ENCODE measurements around the gene CACNA1F.
"Not testable (repeated sequence)": the region's sequence is repeated elsewhere in the genome, so short reads cannot be mapped to it uniquely, and the experiment has no call there.

CACNA1F gene

DNA sequence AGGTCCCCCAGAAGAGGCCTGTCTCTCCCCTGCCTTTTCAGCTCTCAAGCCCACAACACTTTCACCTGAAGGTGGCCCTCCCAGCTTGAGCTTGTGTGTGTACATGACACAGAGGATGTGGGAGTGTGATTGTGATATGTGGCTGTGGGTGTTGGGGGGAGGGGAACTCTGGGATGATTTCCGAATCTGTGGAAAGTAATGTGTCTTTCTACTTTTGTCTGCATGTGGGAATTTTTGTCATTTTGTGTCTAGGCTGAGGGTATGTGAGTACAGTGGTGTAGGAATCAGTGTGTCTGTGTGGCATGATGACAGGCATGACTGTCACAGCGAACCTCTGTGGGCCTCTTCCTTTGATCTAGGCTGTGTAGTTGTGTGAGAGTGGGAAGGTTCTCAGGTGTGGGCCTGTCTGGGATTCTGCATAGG, 39.6 kb downstream of the CACNA1F start:
- DNase-seq: no peak

DNA sequence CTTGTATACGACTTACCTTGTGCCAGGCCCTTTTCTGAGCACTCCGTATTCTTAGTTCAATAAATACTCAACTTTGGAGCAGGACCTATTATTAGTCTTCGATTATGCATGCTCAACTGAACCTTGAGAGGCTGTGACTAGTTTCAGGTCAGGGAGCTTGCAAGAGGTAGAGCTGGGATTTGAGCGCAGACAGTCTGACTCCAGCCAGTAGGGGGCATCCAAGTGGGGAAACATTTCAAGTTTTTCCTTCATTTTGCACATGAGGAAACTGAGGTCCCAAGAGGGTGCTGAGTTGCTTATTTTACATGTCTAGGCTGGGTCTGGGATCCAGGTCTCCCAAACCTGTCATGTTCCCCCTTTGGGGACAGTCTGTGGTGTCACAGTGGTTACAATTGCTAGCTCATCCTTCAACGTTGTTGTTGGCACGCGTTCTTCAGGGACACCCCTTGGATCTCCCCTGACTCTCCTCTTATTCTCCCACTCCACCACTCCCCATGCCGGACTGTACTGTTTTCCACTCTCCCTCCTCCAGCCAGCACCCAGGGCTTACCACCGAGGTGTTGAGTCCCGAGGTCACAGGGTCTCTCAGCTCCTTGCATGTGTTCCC, 40.3 kb downstream of the CACNA1F start:
- DNase-seq: peak; percentile 54

DNA sequence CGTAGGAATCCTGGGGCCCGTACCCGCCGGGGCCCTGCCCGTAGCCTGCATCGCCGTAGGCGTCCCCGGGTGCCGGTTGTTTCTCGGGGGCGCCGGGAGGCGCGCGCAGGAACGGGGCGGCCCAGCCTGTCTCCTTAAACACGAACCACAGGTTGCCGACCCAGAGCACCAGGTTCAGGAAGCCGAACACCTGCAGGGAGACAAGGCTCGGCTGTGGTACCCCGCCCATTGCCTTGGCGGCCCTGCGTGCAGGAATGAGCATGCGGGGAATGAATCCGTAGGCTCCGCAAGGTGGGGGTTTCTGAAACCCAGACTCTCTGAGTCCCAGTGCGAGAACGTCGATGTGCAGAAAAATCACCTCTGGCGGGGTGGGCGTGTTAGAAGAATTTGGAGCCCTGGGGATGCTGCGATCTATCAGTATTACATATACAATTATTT, 41.5 kb downstream of the CACNA1F start:
- DNase-seq: peak; percentile 30

DNA sequence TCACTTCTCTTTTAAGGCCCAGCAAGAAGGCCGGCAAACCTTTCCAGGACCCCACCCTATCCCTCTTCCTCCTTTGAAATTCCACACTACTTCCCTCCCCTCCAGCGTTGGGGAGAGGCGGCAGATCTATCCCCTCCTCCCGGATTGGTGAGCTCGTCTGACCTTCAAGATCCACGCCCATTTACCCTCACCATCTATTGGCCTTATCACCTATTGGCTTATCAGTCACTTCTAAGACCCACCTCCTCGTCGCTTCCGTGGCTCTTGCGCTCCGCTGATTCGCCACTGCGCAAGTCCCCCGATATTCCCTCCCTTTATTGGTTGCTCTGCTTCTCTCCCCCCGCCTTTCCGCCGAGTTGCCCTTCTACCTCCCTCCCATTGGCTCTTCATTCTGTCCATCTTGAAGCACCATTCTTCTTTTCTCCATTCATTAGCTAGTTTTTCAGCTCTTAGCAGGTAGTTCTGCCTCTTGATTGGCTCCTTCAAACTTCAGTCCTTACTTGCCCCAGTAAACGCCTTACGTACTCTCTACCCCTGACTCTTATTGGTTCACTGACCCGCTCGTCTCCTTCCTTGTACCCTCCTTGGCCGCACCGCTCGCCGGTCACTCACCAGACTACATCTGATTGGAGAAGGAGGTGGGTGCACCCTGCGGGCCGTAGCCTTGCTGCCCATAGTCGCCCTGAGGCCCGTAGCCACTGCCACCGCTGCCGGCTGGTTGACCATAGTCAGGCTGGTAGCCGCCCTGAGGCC, 42.1 kb downstream of the CACNA1F start:
- DNase-seq: peak; percentile 95

DNA sequence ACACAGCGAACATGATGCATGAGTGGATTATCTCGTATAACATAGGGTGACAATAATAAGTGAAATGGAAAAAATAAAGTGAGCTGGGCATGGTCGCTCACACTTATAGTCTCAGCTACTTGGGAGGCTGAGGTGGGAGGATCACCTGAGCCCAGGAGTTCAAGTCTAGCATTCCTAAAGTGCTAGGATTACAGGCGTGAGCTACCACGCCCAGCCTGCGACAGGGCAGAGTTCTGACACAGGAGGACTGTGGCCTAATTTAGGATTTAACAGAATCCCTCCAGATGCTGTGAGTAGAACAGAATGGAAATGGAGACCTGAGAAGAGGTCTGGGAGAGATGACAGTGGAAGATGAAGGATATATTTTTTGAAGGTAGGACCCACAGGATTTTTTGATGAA, 43.5 kb downstream of the CACNA1F start:
- DNase-seq: no peak

DNA sequence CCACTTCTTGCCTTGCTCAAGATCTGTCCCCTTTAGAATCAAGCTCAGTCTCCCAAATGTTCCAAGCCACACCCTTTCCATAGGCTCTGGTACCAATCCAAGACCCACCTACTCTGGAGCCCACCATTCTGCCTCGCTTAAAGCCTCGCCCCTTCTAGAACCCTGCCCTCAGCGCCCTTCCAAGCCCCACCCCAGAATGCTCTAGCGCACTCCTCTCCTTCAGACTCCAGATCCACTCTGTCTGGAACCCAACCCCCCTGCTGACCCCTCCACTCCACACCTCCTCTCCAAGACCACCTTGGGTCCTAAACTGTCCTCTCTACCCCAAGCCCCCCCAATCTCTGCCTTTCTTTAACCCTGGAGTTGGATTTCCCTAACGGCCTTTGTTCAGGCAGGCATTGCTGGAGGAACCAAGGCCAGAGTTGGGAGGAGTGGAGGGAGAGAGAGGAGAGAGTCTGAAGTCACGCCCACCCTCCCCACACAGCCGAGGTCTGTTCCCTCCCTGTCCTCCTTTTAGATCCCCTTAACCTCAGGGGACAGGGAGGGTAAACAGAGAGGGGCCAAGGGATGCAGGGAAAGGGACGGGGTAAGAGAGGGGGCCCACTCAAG, 44.6 kb downstream of the CACNA1F start:
- DNase-seq: no peak

DNA sequence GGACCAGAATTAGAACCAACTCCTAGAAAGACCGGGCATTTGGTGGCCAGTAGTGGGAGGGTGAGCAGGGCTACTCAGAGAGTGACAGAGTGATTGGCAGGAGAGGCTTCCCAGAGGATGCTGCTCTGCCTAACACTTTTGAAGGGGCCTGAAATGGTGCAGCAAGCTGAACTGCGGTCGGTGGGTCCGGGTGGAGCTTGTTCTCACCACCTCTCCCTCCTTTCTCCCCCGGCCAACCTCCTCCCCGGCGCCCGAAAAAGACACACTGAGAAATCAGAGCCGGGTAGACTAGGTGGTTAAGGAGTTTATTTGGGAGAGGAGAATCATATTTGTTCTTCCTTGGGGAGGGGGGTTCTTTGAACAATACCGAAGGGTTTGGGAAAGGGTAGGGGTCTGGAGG, 45.6 kb downstream of the CACNA1F start:
- DNase-seq: no peak

DNA sequence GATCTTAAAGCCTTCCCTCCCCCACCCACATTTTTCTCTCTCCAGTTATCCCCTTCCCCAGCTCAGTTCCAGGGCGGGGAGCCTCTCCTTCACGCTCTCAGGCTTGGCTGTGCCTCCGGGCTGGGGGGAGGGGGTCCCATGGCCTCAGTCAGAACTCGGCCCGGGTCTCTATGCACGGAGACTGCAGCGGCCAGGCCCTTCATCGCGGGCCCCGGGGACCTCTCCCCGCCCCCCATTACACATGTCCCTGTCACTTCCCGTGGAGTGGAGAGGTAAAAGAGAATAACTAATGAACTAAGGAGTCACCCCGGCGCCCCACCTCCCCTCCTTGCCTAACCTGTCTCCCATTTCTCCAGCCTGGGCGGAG, 46.1 kb downstream of the CACNA1F start:
- DNase-seq: no peak

DNA sequence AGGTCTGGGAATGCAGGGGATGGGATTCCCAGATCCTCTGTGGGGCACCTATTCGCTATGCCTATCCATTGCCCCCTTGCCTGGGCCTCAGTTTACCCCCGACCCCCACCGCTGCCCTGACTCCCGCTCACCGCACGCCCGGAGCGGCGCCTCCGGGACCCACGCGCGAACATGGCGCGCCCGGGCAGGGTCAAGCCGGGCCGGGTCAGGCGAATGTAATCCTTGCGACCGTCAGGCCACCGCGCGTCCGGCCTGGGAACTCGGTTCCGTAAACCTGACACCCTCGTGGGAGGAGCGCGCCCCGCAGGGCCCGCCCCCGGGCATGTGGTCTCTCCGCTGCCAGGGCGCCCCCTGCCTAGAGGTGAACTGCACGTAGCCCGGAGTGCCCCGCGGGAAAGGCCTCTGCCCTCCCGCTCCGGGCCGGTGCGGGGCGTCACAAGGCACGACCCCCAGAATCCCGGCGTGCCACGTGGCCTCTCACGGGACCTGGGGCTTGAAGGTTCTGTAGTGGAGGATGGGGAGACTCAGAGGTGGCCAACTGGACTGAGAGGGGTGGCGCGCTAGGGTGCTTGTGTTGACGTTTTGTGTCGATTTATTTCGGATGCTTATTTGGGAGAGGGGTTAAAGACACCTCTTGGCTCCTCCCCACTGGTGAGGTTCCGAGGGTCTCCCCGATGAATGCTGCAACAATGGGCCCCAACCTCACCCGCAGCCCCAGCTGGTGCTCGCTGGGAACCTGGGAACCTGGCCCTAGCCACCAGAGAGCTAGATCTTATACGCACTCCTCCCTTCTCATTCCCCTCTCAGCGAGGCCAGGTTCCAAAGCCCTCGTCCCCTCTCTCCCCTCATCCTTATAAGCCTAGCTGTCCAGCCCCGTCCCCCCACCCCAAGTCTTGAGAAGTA, 46.8 kb downstream of the CACNA1F start, which contains the start of gene PRICKLE3:
Gene PRICKLE3, minus strand, starts transcription at position 249 of the 903 bp plus-strand sequence. Its CDS starts 76 bp downstream, at position 173.
- peak; percentile 79 for DNase-seq

DNA sequence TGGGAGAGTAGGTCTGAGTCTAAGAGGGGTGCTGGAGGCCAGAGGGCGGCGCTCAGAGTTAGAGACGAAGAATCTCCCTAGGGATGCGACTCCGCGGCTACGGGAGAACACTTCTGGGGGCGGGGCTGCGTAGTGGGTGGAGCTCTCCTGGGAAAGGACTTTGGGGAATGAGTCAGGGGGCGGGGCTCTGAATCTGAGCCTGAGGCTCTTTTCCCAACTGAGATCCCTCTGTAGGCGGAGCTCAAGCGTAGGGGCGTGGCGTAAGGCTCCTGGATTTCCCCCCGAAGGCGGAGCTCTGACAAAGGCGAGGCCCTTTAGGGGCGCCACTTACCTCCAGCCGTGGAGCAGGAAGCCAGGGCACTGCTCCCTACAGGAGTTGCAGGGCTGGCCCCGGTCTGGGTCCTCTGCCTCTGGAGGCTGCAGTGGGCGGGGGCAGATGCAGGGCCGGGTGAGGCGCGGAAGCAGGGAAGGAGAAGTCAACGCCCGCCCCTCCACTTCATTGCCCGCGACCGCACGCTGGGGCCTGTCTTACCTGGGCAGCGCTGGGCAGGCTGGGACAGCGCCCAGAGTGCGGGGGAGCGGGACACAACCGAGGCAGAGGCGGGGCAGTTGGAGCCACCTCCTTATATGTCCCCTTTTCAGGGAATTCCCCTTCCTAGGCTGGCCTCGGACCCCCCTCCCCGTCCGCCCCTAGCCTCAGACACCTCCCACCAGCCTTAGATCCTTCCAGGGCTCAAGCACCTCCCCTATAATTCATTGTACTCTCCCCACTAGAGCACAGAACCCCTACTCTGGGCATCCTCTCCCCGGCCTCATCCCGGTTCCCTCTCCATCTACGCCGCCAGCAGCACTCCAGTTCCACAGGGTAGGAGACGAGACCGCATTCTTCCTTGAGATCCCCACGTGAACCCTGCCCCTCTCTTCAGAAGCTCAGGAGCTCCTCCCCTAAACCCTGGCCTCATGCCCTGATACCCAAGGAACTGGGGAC, 48.6 kb downstream of the CACNA1F start:
- peak; percentile 49 for DNase-seq

DNA sequence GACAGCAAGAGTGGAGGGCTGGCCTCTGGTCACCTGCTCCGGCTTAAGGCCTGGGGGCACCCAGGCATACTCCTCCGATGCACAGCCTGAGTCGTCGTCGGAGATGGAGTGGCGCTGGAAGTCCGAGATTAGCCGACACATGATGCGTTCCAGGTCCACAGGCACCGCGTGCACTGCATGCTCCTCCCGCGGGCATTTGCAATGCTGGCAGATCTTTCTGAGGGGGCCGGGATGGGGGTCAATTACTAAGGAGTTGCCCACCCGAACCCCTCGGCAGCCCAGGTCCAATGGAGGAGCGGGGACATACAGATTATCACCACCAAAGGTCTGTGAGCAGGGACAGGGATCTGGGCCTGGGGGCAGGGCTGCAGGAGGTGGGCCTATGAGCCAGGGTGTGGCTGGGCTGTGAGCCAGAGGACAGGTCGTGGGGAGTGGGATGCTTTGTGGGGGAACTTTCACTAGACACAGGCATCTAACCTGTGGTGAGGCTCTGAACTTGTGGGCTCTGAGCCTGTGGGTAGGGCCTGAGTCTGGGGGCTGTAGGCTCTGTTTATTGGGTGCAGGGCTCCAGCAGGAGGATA, 49.3 kb downstream of the CACNA1F start:
- DNase-seq: no peak

DNA sequence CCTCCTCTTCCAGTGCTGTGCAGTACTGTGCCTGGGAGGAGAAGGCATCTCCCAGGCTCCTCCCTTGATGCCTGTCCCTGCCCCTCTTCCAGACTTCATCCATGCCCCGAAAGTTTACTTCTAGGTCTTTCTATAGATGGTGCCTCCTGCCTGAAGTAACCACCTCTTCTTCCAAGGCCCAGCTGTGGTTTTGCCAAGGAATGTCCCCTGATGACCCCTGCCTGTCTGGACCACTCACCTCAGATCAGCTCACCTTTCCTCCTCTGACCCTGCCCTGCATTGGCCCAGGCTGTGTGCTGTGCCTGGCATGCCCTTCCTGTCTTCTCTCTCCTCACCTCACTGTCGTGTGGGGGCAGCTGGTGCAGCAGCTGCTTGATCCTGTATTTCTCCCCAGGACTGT, 53.8 kb downstream of the CACNA1F start:
- no peak for DNase-seq

DNA sequence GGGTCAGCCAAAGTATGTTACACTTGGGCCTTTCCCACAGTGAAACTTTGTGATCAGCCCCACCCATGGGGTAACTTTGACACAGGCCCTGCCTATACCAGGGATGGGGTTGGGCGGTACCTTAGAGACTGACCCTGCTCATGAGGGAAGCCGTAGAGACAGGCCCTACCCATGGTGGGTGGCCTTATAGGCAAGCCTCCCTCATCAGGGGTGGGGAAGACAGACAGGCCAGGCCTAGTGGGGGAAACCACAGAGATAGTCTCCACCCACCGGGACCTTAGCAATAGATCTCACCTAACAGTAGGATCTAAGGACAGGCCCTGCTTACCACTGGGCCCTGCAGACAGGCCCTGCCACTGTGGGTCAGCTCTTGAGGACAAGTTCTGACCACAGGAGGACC, 54.6 kb downstream of the CACNA1F start:
- DNase-seq: no peak

DNA sequence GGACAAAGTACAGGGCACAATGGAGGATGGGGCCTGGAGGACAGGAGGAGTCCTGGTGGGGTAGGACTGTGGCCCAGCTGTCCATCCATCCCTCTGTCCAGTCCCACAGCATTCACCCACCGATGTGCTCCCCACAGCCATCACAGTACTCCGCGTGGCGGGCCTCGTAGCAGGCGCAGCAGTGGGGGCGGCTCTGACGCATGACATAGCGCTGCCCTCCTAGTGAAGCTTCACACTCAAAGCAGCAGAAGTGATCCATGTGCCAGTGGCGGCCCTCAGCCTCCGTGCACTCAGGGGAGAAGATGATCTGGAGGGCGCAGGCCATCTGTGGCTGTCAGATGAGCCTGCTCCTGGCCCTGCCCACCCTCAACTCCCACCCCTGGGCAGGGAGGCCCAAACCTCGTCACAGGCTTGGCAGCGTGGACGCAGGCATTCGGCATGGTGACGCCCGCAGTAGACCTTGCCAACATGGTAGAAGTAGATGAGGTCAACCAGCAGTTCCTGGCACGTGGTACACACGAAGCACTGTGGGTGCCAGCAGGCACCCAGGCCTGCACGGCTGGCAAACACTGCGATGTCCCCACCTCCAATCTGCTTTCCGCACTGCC, 55.2 kb downstream of the CACNA1F start:
- no peak for DNase-seq

DNA sequence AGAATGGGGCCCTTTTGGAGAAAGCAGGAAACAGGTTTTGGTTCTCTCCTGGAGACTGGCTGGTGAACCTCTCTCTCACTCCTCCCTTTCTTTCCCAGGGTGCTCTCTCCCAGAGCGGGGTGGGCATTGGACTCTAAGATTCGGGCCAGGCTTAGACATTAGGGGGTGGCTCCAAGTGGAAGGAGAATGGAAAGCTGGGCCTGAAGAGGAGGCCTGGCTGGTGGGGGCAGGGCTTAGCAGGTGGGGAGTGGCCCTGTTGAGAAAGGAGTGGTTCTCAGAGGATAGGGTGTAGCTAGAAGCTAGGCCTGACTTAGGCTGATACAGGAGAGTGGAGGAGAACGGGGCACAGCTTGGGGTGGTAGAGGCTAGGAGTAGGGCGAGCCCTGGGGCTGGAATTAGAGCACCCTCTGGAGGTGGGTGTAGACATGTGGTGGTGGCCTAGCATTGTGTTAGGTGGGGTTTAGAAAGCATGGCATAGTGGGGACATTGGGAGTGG, 55.8 kb downstream of the CACNA1F start:
- no peak for DNase-seq

DNA sequence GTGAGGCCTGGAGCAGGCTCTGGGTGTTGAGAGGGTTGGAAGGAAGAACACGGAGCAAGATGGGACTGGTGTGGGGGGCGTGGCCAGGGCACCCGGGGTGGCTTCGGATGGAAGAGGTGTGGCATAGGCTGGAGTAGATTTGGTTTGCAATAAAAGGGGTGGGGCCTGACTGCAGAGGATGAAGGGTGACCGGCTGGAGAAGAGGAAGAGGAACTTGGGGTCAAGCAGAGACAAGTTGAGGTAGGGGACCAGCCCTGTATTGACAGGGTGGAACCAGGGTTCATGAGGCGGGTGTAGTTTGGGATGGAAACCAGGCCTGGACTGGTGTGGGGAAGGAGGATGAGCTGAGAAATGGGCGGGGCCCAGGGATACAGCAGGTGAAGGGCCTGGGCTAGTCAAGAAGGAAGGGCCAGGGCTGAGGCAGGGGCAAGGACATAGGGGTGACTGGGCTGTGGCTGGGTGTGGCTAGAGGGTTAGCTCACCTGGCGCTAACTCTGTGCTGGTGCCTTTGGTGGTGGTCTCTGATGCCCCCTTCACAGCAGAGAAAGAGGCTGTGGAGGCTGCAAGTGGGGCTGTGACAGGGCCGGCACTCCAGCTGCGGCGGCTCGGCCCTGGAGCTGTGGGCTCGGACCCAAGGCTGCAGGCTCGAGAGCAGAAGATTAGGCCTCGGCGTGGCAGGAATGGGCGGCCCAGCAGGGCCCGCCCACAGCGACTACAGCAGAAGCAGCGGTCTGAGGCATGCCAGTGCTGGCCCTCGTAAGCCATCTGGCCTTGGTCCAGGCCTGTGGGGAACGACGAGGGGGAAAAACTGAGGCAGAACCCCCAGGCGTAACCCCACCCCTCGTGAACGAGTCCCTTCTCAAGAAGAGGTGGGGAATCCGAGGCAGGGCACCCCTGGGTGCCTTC, 56.5 kb downstream of the CACNA1F start:
- DNase-seq: no peak

DNA sequence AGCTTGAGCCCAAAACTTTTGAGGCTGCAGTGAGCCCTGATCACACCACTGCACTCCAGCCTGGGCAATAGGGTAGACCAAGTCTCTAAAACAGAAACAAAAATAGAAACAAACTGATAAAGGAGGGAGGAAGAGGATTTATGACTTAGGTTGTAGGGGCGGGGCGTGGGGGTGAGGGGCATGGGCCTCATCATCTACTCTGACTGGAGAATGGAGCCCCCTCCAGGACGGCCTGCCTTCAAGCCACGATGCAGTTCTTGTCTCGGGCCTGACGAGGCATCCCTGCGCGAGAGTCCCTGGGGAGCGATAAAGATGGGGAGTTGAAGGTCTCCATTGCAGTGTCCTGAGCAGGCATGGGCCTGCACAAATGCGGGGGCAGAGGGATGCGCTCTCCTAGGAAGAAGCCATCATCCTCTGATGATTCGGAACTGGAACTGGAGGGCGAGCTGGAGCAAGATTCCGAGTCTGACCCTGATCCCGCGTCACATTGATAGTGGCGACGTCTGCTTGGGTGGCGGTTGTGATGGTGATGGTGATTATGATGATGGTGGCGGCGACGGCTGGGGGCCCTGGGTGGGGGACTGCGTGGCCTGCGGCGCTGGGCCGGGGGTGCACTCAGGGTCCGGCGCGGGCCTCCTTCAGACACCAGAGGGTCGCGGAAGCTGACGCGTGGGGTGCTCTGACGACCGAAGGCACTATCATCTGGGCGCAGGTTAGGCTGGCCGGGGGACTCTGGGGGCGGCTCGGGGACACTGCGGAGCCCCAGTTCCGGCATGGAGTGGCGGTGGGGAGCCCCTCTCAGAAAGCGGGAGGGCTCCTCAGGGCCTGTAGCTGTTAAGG, 57.5 kb downstream of the CACNA1F start:
- no peak for DNase-seq

DNA sequence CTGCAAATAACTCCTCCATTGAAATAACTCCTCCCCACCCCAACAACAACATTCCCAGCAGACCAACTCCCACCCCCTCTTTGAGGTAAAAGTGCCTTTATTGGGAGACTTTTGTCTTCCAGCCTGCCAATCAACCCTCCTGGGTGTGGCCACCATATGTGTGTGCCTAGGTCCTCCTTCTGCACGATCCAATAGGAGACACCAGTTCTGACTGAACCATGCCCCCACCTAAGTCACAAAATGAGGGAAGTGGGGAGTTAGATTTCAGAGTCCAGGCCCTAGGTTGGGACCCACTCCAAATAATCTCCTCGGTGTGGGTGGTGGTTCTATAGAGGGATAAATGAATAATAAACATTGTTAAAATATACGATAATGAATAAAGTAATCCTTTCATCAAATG, 58.4 kb downstream of the CACNA1F start:
- no peak for DNase-seq

DNA sequence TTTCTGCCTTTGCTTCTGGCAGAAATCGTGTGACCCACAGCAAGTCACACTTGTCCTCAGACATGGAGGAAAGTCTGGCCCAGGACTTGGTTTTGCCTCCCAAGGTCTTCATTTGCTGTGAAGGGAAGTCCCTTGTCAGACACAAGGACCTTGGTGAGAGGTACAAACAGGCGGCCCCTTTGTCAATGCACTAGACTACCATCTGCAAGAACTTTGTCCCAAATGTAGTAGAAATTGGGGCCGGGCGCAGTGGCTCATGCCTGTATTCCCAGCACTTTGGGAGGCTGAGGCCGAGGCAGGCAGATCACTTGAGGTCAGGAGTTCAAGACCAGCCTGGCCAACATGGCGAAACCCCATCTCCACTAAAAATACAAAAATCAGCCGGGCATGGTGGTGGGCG, 59.6 kb downstream of the CACNA1F start:
- DNase-seq: not testable (repeated sequence)

Data from activated CD4-positive, alpha-beta T cell treated with anti-CD3 and anti-CD28 coated beads, Interleukin-2, amount 50 U/mL, for 16 hours (primary cell).